Activated T-cell treated with anti-CD3 and anti-CD28 coated beads, Interleukin-2, amount 50 U/mL, for 48 hours (primary cell): Measurements from ENCODE around the gene AFDN.

Experiments
- DNase-seq, 2 experiments: peaks; one replicate each; pipeline ENCODE4 v3.0.0-alpha.2; 2020

AFDN gene

GRCh38 chr6:167795321-167795811 is 31.3 kb upstream of the AFDN start:
- DNase-seq: no peak

- no peak for DNase-seq
Measured at GRCh38 chr6:167795874-167796191, 30.9 kb upstream of the AFDN start.

GRCh38 chr6:167796192-167796981 is 30.3 kb upstream of the AFDN start:
- no peak for DNase-seq

- no peak for DNase-seq
Measured at GRCh38 chr6:167797011-167797471, 29.7 kb upstream of the AFDN start.

- no peak for DNase-seq
Measured at GRCh38 chr6:167797476-167798265, 29.0 kb upstream of the AFDN start.

GRCh38 chr6:167798453-167798852 is 28.3 kb upstream of the AFDN start:
- no peak for DNase-seq

GRCh38 chr6:167799033-167799821 is 27.5 kb upstream of the AFDN start:
- no peak for DNase-seq

GRCh38 chr6:167800549-167800948 is 26.2 kb upstream of the AFDN start:
- no peak for DNase-seq

- DNase-seq: no peak
Measured at GRCh38 chr6:167801263-167801662, 25.4 kb upstream of the AFDN start.

- no peak for DNase-seq
Measured at GRCh38 chr6:167802339-167802738, 24.4 kb upstream of the AFDN start.

GRCh38 chr6:167803816-167804215 is 22.9 kb upstream of the AFDN start:
- no peak for DNase-seq

GRCh38 chr6:167804281-167805013 is 22.3 kb upstream of the AFDN start:
- no peak for DNase-seq

GRCh38 chr6:167805349-167806060 is 21.2 kb upstream of the AFDN start:
- DNase-seq: no peak

- no peak for DNase-seq
Measured at GRCh38 chr6:167806061-167806700, 20.5 kb upstream of the AFDN start.

GRCh38 chr6:167807200-167807599 is 19.5 kb upstream of the AFDN start:
- DNase-seq: no peak

GRCh38 chr6:167807756-167808155 is 19.0 kb upstream of the AFDN start:
- DNase-seq: no peak

GRCh38 chr6:167811040-167811439 is 15.7 kb upstream of the AFDN start:
- DNase-seq: no peak

GRCh38 chr6:167811442-167812087 is 15.1 kb upstream of the AFDN start:
- DNase-seq: no peak

- DNase-seq: no peak
Measured at GRCh38 chr6:167812088-167812487, 14.6 kb upstream of the AFDN start.

GRCh38 chr6:167815296-167815980 is 11.3 kb upstream of the AFDN start:
- no peak for DNase-seq
